PC-3 (cell line): ENCODE results near the gene ARPC4.

Source experiments
- EZH2 ChIP-seq: fragments of 300-600 bp; sonication (generic); IDR thresholded peaks from one replicate; pipeline ENCODE4 v1.6.1; 2017; ENCODE audit warnings: antibody characterized with exemption, mild to moderate bottlenecking, low read length; ENCODE audit not compliant: unreplicated experiment
- EZH2phosphoT487 ChIP-seq: fragments of 300-600 bp; sonication (generic); IDR thresholded peaks from 2 replicates; pipeline ENCODE4 v1.6.1; 2018; ENCODE audit warnings: mild to moderate bottlenecking, antibody characterized with exemption, low read length, borderline replicate concordance
- TF ChIP-seq, protein P1 (sequence below): fragments of 300-600 bp; sonication (generic); conservative IDR thresholded peaks from 2 replicates; pipeline ENCODE4 v1.5.1; 2017; ENCODE audit warnings: antibody characterized with exemption, low read depth, mild to moderate bottlenecking, low read length

DNA sequence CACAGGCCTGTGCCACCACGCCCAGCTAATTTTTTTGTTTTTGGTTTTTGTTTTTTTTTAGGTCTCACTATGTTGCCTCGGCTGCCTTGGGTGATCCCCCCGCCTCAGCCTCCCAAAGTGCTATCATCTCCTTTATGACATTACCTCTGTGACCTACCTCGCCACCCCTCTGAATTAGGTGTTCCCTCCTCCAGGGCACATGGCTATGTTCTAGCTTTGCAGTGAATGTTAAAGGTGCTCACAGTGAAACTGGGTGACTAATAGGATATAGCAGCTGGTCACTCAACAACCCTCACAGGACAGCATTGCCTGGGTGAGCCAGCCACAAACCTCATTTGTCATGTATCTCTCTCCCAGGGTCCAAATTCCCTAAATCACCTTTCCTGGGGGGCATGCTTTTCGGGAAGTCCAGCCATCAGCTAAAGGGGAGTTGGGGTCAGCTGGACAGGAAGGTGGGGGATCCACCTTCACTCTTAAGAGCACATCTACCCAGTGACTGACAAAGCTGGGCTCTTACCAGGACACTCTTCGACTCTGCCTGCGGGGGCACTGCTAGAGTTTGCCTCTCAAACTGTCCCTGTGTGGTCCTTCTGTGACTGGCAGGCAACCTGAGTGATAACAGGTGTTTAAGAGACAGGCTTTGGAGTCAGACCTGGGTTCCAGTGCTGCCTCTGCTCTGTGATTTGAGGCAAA, 15.6 kb downstream of the ARPC4 start:
- TF ChIP-seq EZH2: no peak
- TF ChIP-seq, protein P1, sequence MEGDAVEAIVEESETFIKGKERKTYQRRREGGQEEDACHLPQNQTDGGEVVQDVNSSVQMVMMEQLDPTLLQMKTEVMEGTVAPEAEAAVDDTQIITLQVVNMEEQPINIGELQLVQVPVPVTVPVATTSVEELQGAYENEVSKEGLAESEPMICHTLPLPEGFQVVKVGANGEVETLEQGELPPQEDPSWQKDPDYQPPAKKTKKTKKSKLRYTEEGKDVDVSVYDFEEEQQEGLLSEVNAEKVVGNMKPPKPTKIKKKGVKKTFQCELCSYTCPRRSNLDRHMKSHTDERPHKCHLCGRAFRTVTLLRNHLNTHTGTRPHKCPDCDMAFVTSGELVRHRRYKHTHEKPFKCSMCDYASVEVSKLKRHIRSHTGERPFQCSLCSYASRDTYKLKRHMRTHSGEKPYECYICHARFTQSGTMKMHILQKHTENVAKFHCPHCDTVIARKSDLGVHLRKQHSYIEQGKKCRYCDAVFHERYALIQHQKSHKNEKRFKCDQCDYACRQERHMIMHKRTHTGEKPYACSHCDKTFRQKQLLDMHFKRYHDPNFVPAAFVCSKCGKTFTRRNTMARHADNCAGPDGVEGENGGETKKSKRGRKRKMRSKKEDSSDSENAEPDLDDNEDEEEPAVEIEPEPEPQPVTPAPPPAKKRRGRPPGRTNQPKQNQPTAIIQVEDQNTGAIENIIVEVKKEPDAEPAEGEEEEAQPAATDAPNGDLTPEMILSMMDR: peak; percentile 62
- TF ChIP-seq EZH2phosphoT487: no peak
